Naive B cell (primary cell): Measurements from ENCODE around the gene PNKP. TPM values are rescaled to one million over a fixed set of nuclear protein-coding genes. Genes with fewer than 3 reads are reported as not detected.

ENCODE experiments used
- ATAC-seq, 2 donors: fragments of 150-1000 bp; cut with Tn5 transposase; 2 replicates each; pipeline ENCODE4 v1.10.0; 2021; ENCODE audit warnings: low read depth in 2 of 2, mild to moderate bottlenecking in 2 of 2, moderate library complexity in 2 of 2
- DNase-seq: peaks from one replicate; pipeline ENCODE4 v3.0.0; 2022
- H3K27ac Mint-ChIP-seq, 6 donors: one replicate each; pipeline ENCODE4 v1.8.0; 2020 to 2022; ENCODE audit warnings: mild to moderate bottlenecking in 6 of 6, mixed read lengths in 6 of 6, moderate library complexity in 5 of 6, inconsistent platforms in 2 of 6
- H3K27me3 Mint-ChIP-seq, 3 donors: one replicate each; pipeline ENCODE4 v1.8.0; 2021 to 2022; ENCODE audit warnings: mixed read lengths in 3 of 3, mild to moderate bottlenecking in 1 of 3
- H3K36me3 Mint-ChIP-seq, 2 donors: one replicate each; pipeline ENCODE4 v1.8.0; 2020 to 2022; ENCODE audit warnings: mixed read lengths in 2 of 2, inconsistent platforms in 1 of 2, mild to moderate bottlenecking in 1 of 2
- H3K4me1 Mint-ChIP-seq, 3 donors: one replicate each; pipeline ENCODE4 v1.8.0; 2020 to 2022; ENCODE audit warnings: mixed read lengths in 3 of 3, inconsistent platforms in 1 of 3, mild to moderate bottlenecking in 1 of 3, moderate library complexity in 1 of 3
- H3K4me3 Mint-ChIP-seq, 8 donors: one replicate each; pipeline ENCODE4 v1.8.0; 2020 to 2022; ENCODE audit warnings: mild to moderate bottlenecking in 8 of 8, mixed read lengths in 8 of 8, moderate library complexity in 8 of 8, inconsistent platforms in 2 of 8
- H3K9me3 Mint-ChIP-seq, 7 donors: one replicate each; pipeline ENCODE4 v1.8.0; 2020 to 2022; ENCODE audit warnings: mixed read lengths in 7 of 7, mild to moderate bottlenecking in 5 of 7, inconsistent platforms in 2 of 7, moderate library complexity in 1 of 7
- polyA plus RNA-seq, 6 donors: library from polyadenylated mRNA; unstranded; fragments of 300-500 nt; fragmentation: Illumina TruSeq; gene quantifications; one replicate each; pipeline ENCODE4 v1.2.3, GENCODE V29; 2021; ENCODE audit warnings: low read depth in 6 of 6

PNKP gene
- polyA plus RNA-seq, 6 donors from 2014 or later: 39.4 to 64.9 (median 49.8) TPM

DNA sequence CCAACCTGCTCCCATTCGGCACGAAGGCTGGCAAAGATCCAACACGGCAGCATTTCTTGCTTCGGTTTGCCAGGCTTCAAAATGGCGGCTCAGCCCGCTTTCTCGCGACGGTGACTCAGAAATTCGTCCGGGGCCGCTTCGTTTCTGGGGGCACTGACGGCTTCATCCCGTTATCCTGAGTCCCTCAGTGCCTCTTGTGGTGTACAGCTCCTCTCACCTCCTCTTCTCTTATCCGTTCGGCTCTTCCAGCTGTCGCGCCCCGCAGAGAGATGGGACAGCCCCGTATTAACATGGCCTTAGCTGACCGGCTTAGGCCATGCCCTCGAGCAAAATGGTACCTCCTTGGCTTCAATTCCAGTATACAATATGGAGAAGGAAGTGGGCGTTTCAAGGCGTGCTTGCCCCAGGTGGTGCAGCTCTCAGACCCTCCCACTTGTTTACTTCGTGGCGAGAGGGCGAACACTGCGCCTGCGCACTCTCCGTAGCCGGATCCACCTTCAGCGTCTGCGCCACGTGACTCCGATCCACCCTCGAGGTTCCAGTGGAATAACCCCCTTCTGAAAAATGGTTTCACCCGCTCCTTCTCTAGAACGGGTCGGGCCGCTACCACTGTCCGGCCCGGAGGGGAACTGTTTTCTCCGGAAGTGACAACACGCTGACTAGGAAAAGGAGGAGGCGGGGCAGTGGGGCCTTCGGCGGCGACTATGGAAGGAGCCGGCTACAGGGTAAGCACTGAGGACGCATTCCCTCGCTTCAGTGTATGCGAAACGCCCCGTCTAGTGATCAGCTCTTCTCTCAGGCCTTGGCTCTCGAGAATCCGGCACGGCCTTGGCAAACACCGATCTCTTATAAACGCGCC is 9.9 kb upstream of the PNKP start, which contains the start of the genes AKT1S1 and TBC1D17:
Gene AKT1S1, minus strand, starts transcription at position 336 of the 859 bp plus-strand sequence. CDS start 4,060 bp downstream, outside the sequence.
Gene TBC1D17, plus strand, starts transcription at position 683 of the 859 bp plus-strand sequence. Its CDS starts 22 bp downstream, at position 705.
- Mint-ChIP-seq H3K4me3 (no peak within 1 kb of the TSS), H3K36me3 (peaks cover 0 to 10% of the 10 kb centered on the region in 2 donors), H3K9me3 (no peaks in the 10 kb centered on the region), H3K27ac (peak within 1 kb of the TSS in 2 of 6 donors; percentile 70 to 96), H3K4me1 (peaks cover 18 to 26% (median 25%) of the 10 kb centered on the region in 3 donors), H3K27me3 (no peaks in the 10 kb centered on the region)
- DNase-seq (peak; percentile 99), ATAC-seq (peak; percentile 62 to 66)

- Mint-ChIP-seq H3K4me1 (peaks cover 18 to 32% (median 31%) of the 10 kb centered on the region in 3 donors), H3K4me3 (no peak overlapping the region), H3K27me3 (no peaks in the 10 kb centered on the region), H3K36me3 (peaks cover 0 to 3% of the 10 kb centered on the region in 2 donors), H3K27ac (no peak overlapping the region), H3K9me3 (no peaks in the 10 kb centered on the region)
- ATAC-seq: peak; percentile 57 to 59
- peak; percentile 98 for DNase-seq
These were observed 9.1 kb upstream of the PNKP start for GRCh38 chr19:49876422-49877019.

DNA sequence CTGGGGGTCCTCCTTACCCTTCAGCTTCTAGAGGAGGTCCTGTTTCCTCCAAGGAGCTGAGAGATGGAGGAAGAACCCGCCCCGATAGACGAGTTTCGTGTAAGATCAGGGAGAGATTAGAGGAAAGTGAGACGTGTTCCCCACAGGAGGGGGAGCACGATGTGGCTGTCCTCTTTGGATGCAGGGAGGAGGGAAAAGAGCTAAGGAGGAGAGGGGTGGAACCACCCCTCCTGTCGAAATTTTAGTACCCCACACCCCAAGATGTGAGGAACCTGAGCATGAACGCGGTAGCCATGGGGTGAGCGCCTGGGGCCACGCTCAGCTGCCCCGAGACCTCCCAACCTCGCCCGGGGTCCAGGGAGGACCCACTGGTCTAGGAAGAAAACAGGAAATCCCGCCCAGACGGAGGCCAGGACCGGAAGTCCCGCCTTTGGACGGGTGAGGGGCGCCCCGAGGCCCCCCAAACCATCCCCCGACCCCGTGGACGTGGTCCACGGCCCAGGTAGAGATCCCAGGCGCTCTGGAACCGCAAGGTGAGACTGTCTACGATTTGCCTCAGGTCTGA is 8.6 kb upstream of the PNKP start:
- H3K4me3 Mint-ChIP-seq: no peak overlapping the region
- ATAC-seq: no peak
- DNase-seq: peak; percentile 39
- H3K4me1 Mint-ChIP-seq: peaks cover 18 to 34% (median 32%) of the 10 kb centered on the region in 3 donors
- H3K36me3 Mint-ChIP-seq: no peaks in the 10 kb centered on the region
- no peaks in the 10 kb centered on the region for H3K9me3 Mint-ChIP-seq
- H3K27me3 Mint-ChIP-seq: no peaks in the 10 kb centered on the region
- H3K27ac Mint-ChIP-seq: peak overlapping the region in 2 of 6 donors; percentile 70 to 96

- no peaks in the 10 kb centered on the region for H3K27me3 Mint-ChIP-seq
- peak overlapping the region in 3 of 6 donors; percentile 19 to 72 (median 61) for H3K27ac Mint-ChIP-seq
- ATAC-seq (no peak), DNase-seq (no peak)
- H3K4me3 Mint-ChIP-seq: peak overlapping the region in 1 of 8 donors; percentile 61
- H3K4me1 Mint-ChIP-seq: peaks cover 19 to 41% (median 39%) of the 10 kb centered on the region in 3 donors
- H3K9me3 Mint-ChIP-seq: no peaks in the 10 kb centered on the region
- no peaks in the 10 kb centered on the region for H3K36me3 Mint-ChIP-seq
These were observed 7.8 kb upstream of the PNKP start for GRCh38 chr19:49875177-49875576.

- Mint-ChIP-seq H3K9me3 (no peaks in the 10 kb centered on the region), H3K4me1 (peaks cover 21 to 43% (median 41%) of the 10 kb centered on the region in 3 donors), H3K27ac (peak overlapping the region in 3 of 6 donors; percentile 54 to 61 (median 56)), H3K4me3 (peak overlapping the region in 2 of 8 donors; percentile 31 to 61), H3K36me3 (no peaks in the 10 kb centered on the region), H3K27me3 (no peaks in the 10 kb centered on the region)
- no peak for DNase-seq
- no peak for ATAC-seq
These were observed 7.3 kb upstream of the PNKP start for GRCh38 chr19:49874503-49875157.

DNA sequence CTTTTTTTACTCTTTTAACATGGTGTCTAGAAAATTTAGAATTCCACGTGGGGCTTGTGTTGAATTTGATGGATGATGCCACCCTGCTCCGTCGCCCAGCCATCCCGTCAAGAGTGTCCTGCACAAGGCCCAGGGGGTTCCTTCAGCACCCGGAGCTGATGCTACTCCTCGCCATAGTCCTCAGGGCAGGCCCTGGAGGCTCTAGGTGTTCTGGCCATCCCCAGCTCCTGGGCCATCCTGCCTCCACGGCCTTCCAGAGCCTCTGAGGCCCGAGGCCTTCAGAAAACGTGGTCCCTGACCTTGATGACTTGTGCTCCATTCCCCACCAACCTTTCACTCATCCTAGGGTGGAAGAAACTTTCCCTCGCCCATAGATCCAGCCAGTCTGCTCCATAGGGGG is 6.5 kb upstream of the PNKP start:
- H3K27me3 Mint-ChIP-seq: no peaks in the 10 kb centered on the region
- H3K4me1 Mint-ChIP-seq: peaks cover 16 to 40% (median 36%) of the 10 kb centered on the region in 3 donors
- H3K27ac Mint-ChIP-seq: no peak overlapping the region
- DNase-seq (no peak), ATAC-seq (no peak)
- H3K9me3 Mint-ChIP-seq: no peaks in the 10 kb centered on the region
- no peaks in the 10 kb centered on the region for H3K36me3 Mint-ChIP-seq
- H3K4me3 Mint-ChIP-seq: peak overlapping the region in 4 of 8 donors; percentile 31 to 54 (median 42)

GRCh38 chr19:49873129-49873521 is 5.7 kb upstream of the PNKP start:
- no peaks in the 10 kb centered on the region for H3K36me3 Mint-ChIP-seq
- no peak overlapping the region for H3K27ac Mint-ChIP-seq
- no peak overlapping the region for H3K4me3 Mint-ChIP-seq
- peaks cover 14 to 42% (median 31%) of the 10 kb centered on the region in 3 donors for H3K4me1 Mint-ChIP-seq
- ATAC-seq (no peak), DNase-seq (no peak)
- H3K9me3 Mint-ChIP-seq: peaks cover 0 to 1% (median 0%) of the 10 kb centered on the region in 7 donors
- no peaks in the 10 kb centered on the region for H3K27me3 Mint-ChIP-seq

DNA sequence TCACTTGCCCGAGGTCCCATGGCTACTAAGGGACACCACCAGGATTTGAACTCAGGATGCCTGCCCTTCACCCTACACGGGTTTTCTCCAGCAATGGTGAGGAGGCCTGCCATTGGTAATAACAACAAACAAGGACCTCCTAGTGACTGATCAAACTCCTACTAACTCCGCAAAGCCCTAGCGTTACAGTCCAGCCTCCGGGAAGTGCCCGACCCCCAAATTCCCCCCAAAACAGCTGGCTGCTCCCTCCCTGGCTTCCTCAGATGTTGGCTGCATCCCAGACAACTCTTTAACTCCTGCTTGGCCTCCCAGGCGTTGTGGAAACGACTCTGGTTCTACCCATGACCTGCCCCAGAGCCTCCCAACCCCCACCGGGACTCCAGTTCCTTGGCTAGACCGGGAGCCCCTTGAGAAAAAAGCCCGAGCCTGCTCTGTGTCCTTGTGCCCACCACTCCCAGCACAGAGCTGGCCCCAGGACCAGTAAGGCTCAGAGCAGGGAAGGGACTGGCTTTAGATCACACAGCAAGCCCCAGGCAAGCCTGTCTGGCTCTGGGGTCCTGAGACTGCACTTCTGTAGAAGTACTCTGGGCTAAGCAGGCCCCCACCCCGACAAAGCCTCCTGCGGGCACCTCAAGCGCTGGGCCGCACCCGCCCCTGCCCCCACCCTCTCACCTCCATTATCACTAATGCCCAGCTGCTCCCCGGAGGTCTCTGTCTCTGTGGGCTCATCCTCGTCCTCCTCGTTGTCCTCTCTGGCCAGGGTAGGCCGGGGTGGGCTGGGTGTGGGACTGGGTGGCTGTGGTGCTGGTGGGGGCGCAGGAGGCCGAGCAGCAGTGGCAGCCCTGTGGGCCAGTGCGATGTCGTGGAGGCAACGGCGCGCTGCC is 5.1 kb upstream of the PNKP start:
- ATAC-seq (no peak), DNase-seq (no peak)
- Mint-ChIP-seq H3K4me3 (peak overlapping the region in 6 of 8 donors; percentile 5 to 86 (median 65)), H3K27ac (peak overlapping the region in 4 of 6 donors; percentile 2 to 37 (median 20)), H3K4me1 (peaks cover 15 to 45% (median 34%) of the 10 kb centered on the region in 3 donors), H3K9me3 (peaks cover 0 to 2% (median 0%) of the 10 kb centered on the region in 7 donors), H3K27me3 (no peaks in the 10 kb centered on the region), H3K36me3 (no peaks in the 10 kb centered on the region)

DNA sequence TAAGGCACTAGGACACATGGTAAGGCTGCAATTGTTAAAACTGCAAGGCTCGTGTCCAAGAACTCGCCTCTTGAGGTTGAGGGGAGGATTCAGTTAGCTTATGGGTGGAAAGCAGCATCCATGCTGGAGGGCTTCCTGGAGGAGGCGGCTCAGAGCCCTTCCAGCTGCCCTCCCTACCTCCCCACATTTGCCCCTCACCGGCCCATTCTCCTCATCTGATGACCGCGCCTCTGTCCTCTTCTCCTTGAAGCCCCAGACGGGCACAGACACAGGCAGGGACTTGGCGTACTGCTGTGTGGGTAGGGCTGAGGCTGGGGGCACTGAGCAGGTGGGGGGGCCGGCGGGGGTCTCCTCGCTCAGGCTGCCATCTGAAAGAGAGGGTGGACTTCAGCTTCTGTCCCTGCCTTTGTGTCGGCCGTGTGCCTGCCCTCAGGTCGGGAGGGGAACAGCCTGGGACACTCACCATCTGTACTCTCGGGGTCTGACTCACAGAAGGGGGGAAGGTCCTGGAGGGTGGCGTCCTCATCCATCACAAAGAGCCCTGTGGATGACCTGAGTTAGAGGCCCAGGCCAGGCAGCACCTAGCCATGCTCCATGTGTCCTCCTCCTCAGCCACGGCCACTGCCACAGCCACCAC is 4.1 kb upstream of the PNKP start:
- H3K9me3 Mint-ChIP-seq: peaks cover 0 to 2% (median 0%) of the 10 kb centered on the region in 7 donors
- H3K4me3 Mint-ChIP-seq: peak overlapping the region in 7 of 8 donors; percentile 5 to 91 (median 57)
- no peak for ATAC-seq
- H3K27me3 Mint-ChIP-seq: no peaks in the 10 kb centered on the region
- no peak for DNase-seq
- H3K4me1 Mint-ChIP-seq: peaks cover 24 to 52% (median 41%) of the 10 kb centered on the region in 3 donors
- no peaks in the 10 kb centered on the region for H3K36me3 Mint-ChIP-seq
- H3K27ac Mint-ChIP-seq: peak overlapping the region in 3 of 6 donors; percentile 2 to 75 (median 54)

DNA sequence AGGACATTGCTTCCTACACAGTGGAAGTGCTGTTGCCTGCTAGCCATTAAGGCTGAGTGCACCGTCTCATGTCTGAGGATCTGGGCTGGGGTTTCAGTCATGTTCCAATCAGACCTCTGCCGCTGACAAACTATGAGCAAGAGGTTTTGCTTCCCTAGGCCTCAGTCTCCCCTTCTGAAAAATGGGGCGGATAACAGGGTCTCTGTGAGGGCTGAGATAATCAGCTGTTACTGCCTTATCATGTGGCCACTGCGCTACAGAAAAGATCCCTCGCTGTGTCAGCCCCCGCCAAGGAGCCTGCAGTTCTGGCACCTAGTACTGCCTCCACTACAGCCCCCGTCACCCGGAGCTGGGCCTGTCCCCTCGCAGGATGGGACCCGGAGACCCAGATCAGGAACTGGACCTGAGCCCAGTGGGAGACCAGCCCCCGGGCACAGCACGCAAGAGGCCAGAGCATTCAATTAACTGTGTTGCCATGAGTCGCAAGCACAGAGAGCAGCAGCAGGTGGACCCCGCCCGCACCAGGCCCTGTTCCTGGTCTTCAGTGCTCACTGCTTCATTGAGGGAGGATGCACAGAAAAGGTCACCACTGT is 3.0 kb upstream of the PNKP start:
- peak overlapping the region in 2 of 6 donors; percentile 64 to 91 for H3K27ac Mint-ChIP-seq
- peak overlapping the region in 2 of 8 donors; percentile 26 to 91 for H3K4me3 Mint-ChIP-seq
- H3K4me1 Mint-ChIP-seq: peaks cover 27 to 56% (median 45%) of the 10 kb centered on the region in 3 donors
- no peaks in the 10 kb centered on the region for H3K36me3 Mint-ChIP-seq
- no peak for DNase-seq
- H3K27me3 Mint-ChIP-seq: no peaks in the 10 kb centered on the region
- H3K9me3 Mint-ChIP-seq: peaks cover 0 to 2% (median 0%) of the 10 kb centered on the region in 7 donors
- ATAC-seq: no peak

GRCh38 chr19:49869484-49870308 is 2.3 kb upstream of the PNKP start:
- Mint-ChIP-seq H3K4me1 (peaks cover 25 to 55% (median 46%) of the 10 kb centered on the region in 3 donors), H3K27ac (peak overlapping the region in 1 of 6 donors; percentile 91), H3K4me3 (peak overlapping the region in 1 of 8 donors; percentile 91), H3K36me3 (no peaks in the 10 kb centered on the region), H3K27me3 (no peaks in the 10 kb centered on the region), H3K9me3 (peaks cover 0 to 2% (median 0%) of the 10 kb centered on the region in 7 donors)
- peak; percentile 72 to 73 for ATAC-seq
- peak; percentile 94 for DNase-seq
